GM12878 (cell line): ENCODE measurements around the gene LGI4. TPM values are rescaled to one million over a fixed set of nuclear protein-coding genes. Genes with fewer than 3 reads are reported as not detected.
A peak's percentile ranks its signal among the peaks of the same experiment; 100 is the strongest.

Source experiments
- ATAC-seq: fragments of 200-7000 bp; cut with Tn5 transposase; 3 replicates; pipeline ENCODE4 v1.9.1; 2020; ENCODE audit warnings: mild to moderate bottlenecking, moderate library complexity
- BruUV-seq: library from RNA; stranded (reverse); fragments of 400-500 nt; replicated peaks from 2 replicates; lab custom pipeline; 2021; lab: Mats Ljungman, UMichigan
- CTCF ChIA-PET: fragments of 300-600 bp; sonication (Branson Sonifier 250); formaldehyde crosslinking; extraction: SDS; loops from one replicate; lab custom pipeline; 2021; ENCODE audit warnings: inconsistent platforms; lab: Yijun Ruan, JAX
- POLR2A ChIA-PET: fragments of 350-600 bp; formaldehyde crosslinking; extraction: SDS; loops from one replicate; lab custom pipeline; 2021; ENCODE audit warnings: inconsistent platforms; lab: Charles Lee
- RAD21 ChIA-PET: fragments of 300-600 bp; sonication (Branson Sonifier 250); formaldehyde crosslinking; loops from one replicate; lab custom pipeline; 2023; ENCODE audit warnings: antibody characterized with exemption; ENCODE audit not compliant: unreplicated experiment; lab: Charles Lee
- SMC1A ChIA-PET: fragments of 300-600 bp; sonication (Branson Sonifier 250); formaldehyde crosslinking; loops from one replicate; lab custom pipeline; 2023; ENCODE audit not compliant: unreplicated experiment, uncharacterized antibody; lab: Charles Lee
- DNase-seq: peaks from one replicate; pipeline ENCODE4 v3.0.0-alpha.2; 2011; ENCODE audit warnings: low read depth, low spot score
- FAIRE-seq: peaks from 3 replicates; lab custom pipeline; 2011; peaks lifted over from hg19 to GRCh38; lab: Jason Lieb, UNC
- H2AFZ ChIP-seq: 2 replicates; pipeline ENCODE4 v1.6.0; 2011; ENCODE audit warnings: low read depth, low read length, control low read depth; ENCODE audit not compliant: control insufficient read depth
- H3K27ac ChIP-seq: 2 replicates; pipeline ENCODE4 v1.5.1; 2011; ENCODE audit warnings: control low read depth; ENCODE audit not compliant: control insufficient read depth, insufficient read depth
- H3K27me3 ChIP-seq, 2 experiments: replicated peaks in 1 of 2; 2 replicates each; pipeline versions ENCODE4 v1.6.0 to v1.6.1; 2011; ENCODE audit warnings: low read length in 1 of 2; ENCODE audit not compliant: control insufficient read depth in 2 of 2, insufficient read depth in 2 of 2
- H3K36me3 ChIP-seq, 2 experiments: 2 replicates each; pipeline ENCODE4 v1.5.1; 2011; ENCODE audit warnings: low read length in 1 of 2; ENCODE audit not compliant: control insufficient read depth in 2 of 2, insufficient read depth in 2 of 2
- H3K4me1 ChIP-seq: 2 replicates; pipeline ENCODE4 v1.6.1; 2011; ENCODE audit warnings: mild to moderate bottlenecking, low read length, moderate library complexity, mixed read lengths; ENCODE audit not compliant: control insufficient read depth, insufficient read depth
- H3K4me2 ChIP-seq: 2 replicates; pipeline ENCODE4 v1.6.0; 2011; ENCODE audit warnings: control low read depth; ENCODE audit not compliant: control insufficient read depth, insufficient read depth
- H3K4me3 ChIP-seq: fragments of 200-600 bp; sonication (generic); 2 replicates; pipeline ENCODE4 v1.5.1; 2016
- H3K79me2 ChIP-seq: 2 replicates; pipeline ENCODE4 v1.6.0; 2011; ENCODE audit warnings: low read length; ENCODE audit not compliant: control insufficient read depth, insufficient read depth
- H3K9ac ChIP-seq: 2 replicates; pipeline ENCODE4 v1.8.0; 2011; ENCODE audit warnings: low read length, control low read depth, mixed read lengths; ENCODE audit not compliant: control insufficient read depth, insufficient read depth
- H3K9me3 ChIP-seq: replicated peaks from 3 replicates; pipeline ENCODE4 v1.5.1; 2011; ENCODE audit warnings: mild to moderate bottlenecking, low read length; ENCODE audit not compliant: control insufficient read depth, insufficient read depth
- H4K20me1 ChIP-seq: 2 replicates; pipeline ENCODE4 v1.6.0; 2011; ENCODE audit not compliant: control insufficient read depth, insufficient read depth
- ASH2L ChIP-seq: fragments of 300-600, 200-600 bp; sonication (generic); IDR thresholded peaks from 2 replicates; pipeline ENCODE4 v1.6.1; 2017; ENCODE audit warnings: low read depth, mild to moderate bottlenecking, borderline replicate concordance
- CTCF ChIP-seq, 3 experiments: IDR thresholded peaks in 2 of 3; conservative IDR thresholded peaks in 1 of 3; 2 replicates each; pipeline ENCODE4 v1.5.1; 2011; ENCODE audit warnings: low read depth in 3 of 3, low read length in 3 of 3, mild to moderate bottlenecking in 3 of 3, control low read depth in 2 of 3, moderate library complexity in 2 of 3, inconsistent platforms in 1 of 3, mixed read lengths in 1 of 3; ENCODE audit not compliant: control insufficient read depth in 2 of 3, insufficient read depth in 1 of 3; ENCODE audit errors: extremely low read depth in 1 of 3
- DPF2 ChIP-seq: fragments of 450-650 bp; IDR thresholded peaks from 2 replicates; pipeline ENCODE4 v1.6.1; 2017; ENCODE audit warnings: mild to moderate bottlenecking
- E4F1 ChIP-seq: fragments of 450-650 bp; IDR thresholded peaks from 2 replicates; pipeline ENCODE4 v1.6.1; 2018; ENCODE audit warnings: borderline replicate concordance, mild to moderate bottlenecking; ENCODE audit not compliant: partially characterized antibody
- MEF2A ChIP-seq: IDR thresholded peaks from 2 replicates; pipeline ENCODE4 v1.6.1; 2011; ENCODE audit warnings: low read depth, mild to moderate bottlenecking, low read length, moderate library complexity; ENCODE audit not compliant: insufficient read depth
- MTA2 ChIP-seq: fragments of 450-650 bp; IDR thresholded peaks from 2 replicates; pipeline ENCODE4 v1.6.1; 2016; ENCODE audit warnings: low read depth, mild to moderate bottlenecking, moderate library complexity
- NKRF ChIP-seq: fragments of 450-650 bp; conservative IDR thresholded peaks from 2 replicates; pipeline ENCODE4 v1.6.1; 2017; ENCODE audit warnings: mild to moderate bottlenecking, moderate library complexity
- PKNOX1 ChIP-seq: fragments of 450-650 bp; IDR thresholded peaks from 2 replicates; pipeline ENCODE4 v1.6.1; 2016; ENCODE audit warnings: mild to moderate bottlenecking
- PML ChIP-seq: IDR thresholded peaks from 2 replicates; pipeline ENCODE4 v1.6.1; 2012; ENCODE audit warnings: low read length, inconsistent platforms
- SPI1 ChIP-seq: IDR thresholded peaks from 2 replicates; pipeline ENCODE4 v1.6.1; 2011; ENCODE audit warnings: low read depth, mild to moderate bottlenecking, low read length, moderate library complexity, borderline replicate concordance; ENCODE audit not compliant: insufficient read depth
- TCF12 ChIP-seq: IDR thresholded peaks from 2 replicates; pipeline ENCODE4 v1.6.1; 2011; ENCODE audit warnings: low read depth, mild to moderate bottlenecking, low read length
- YBX1 ChIP-seq: fragments of 450-650 bp; IDR thresholded peaks from 2 replicates; pipeline ENCODE4 v1.6.1; 2016; ENCODE audit warnings: antibody characterized with exemption
- YY1 ChIP-seq: IDR thresholded peaks from 2 replicates; pipeline ENCODE4 v1.6.1; 2011; ENCODE audit warnings: low read depth, mild to moderate bottlenecking, low read length
- ZNF24 ChIP-seq: fragments of 450-650 bp; IDR thresholded peaks from 2 replicates; pipeline ENCODE4 v1.6.1; 2017; ENCODE audit warnings: antibody characterized with exemption, mild to moderate bottlenecking
- ZSCAN29 ChIP-seq: fragments of 450-650 bp; IDR thresholded peaks from 2 replicates; pipeline ENCODE4 v1.6.1; 2017; ENCODE audit warnings: mild to moderate bottlenecking, moderate library complexity
- WGBS: methylation state at CpG from one replicate; pipeline ENCODE4 v1.1.6; 2016; ENCODE audit warnings: low lambda C conversion rate; ENCODE audit not compliant: insufficient replicate concordance, insufficient coverage; ENCODE audit errors: missing lambda C conversion rate; 5-methylcytosine and 5-hydroxymethylcytosine counted together
- in situ Hi-C: fragments of 300-500 bp; cut with MboI; formaldehyde crosslinking; loops from 9 replicates; pipeline ENCODE4 v1.14.3; 2018; ENCODE audit warnings: mixed read lengths
- intact Hi-C: fragments of 100-400 bp; cut with micrococcal nuclease; formaldehyde crosslinking; loops from one replicate; pipeline ENCODE4 v1.14.2; 2022; ENCODE audit not compliant: unreplicated experiment
- polyA plus RNA-seq, 11 experiments: library from polyadenylated mRNA; depleted of rRNA in 4 of 11; unstranded in 6 of 11; stranded (reverse) in 5 of 11; fragments of >200 nt; fragmentation: Nextera tagmentation in 4 of 11; fragmentation: Illumina TruSeq in 1 of 11; extraction: Ambion mirVana in 4 of 11; extraction: Trizol in 1 of 11; gene quantifications; 1 replicate in 1 of 11; 2 replicates in 10 of 11; pipeline versions ENCODE4 v1.2.1 to v1.2.3, GENCODE V29; 2011 to 2016; ENCODE audit warnings: inconsistent platforms in 2 of 11, missing spikeins in 2 of 11, low read depth in 1 of 11
- total RNA-seq, 4 experiments: library from RNA; depleted of rRNA in 3 of 4; stranded (reverse); fragments of >200 nt in 3 of 4; fragmentation: Illumina TruSeq in 1 of 4; extraction: Trizol in 1 of 4; gene quantifications; 2 replicates each; pipeline versions ENCODE4 v1.2.1 to v1.2.3, GENCODE V29; 2013 to 2021

The LGI4 gene
- total and polyA plus RNA-seq, 10 of the 15 experiments (the other 5 are each of a cell fraction or from before 2014, with no cell fraction given), result 0.11 TPM; not detected in 9

GRCh38 chr19:35135389-35135909 is 590 bp upstream of the LGI4 start (continued):
- TF ChIP-seq TCF12, result no peak
- peak; percentile 78 to 92 (median 84) for TF ChIP-seq CTCF (IDR thresholded peaks at IDR 0.05 in 2 of 3, conservative IDR thresholded peaks at IDR 0.05 in 1 of 3; ENCODE audit: control insufficient read depth in 2 of 3, extremely low read depth in 1 of 3, insufficient read depth in 1 of 3, low read depth in 3 of 3, low read length in 3 of 3)
- peak; percentile 39; the same call in 1 of the 2 replicates for TF ChIP-seq PKNOX1
- peak; percentile 22; the same call in 1 of the 2 replicates for TF ChIP-seq MTA2

GRCh38 chr19:35133826-35134225 is 1.0 kb downstream of the LGI4 start:
- Histone ChIP-seq H3K9me3 (no peaks in the 10 kb centered on the region), H4K20me1 (no peaks in the 10 kb centered on the region), H3K36me3 (no peaks in the 10 kb centered on the region), H3K4me1 (peaks cover 4% of the 10 kb centered on the region; the same call in 1 of the 2 replicates), H3K79me2 (no peaks in the 10 kb centered on the region), H3K27ac (no peak overlapping the region), H3K9ac (no peak overlapping the region), H3K4me3 (no peak overlapping the region), H3K4me2 (no peak overlapping the region), H3K27me3 (no peaks in the 10 kb centered on the region), H2AFZ (no peak overlapping the region)
- CTCF ChIA-PET, result interaction anchor here (0.5 to 5.0 kb wide), 8 partner anchors 17 to 89 kb away, joined by 3 to 75 read pairs (median 13); partner anchors contain the start of gene FXYD3
- SMC1A ChIA-PET, result interaction anchor here (1.0 kb wide), 1 partner anchor 284 kb away, joined by 3 read pairs; no protein-coding TSS in a partner anchor
- BruUV-seq, result no TSS peak
- ATAC-seq, result no peak
- 41% methylated on average over 11 of the region's 11 CpGs for WGBS
- in situ Hi-C loops (no loop called here), intact Hi-C loops (loop anchor here (10.0 kb wide), 1 partner anchor 159 kb away; no protein-coding TSS in a partner anchor)
- RAD21 ChIA-PET, result interaction anchor here (0.7 kb wide), 1 partner anchor 67 kb away, joined by 3 read pairs; no protein-coding TSS in a partner anchor
- POLR2A ChIA-PET, result interaction anchor here (0.5 kb wide), 1 partner anchor 169 kb away, joined by 3 read pairs; no protein-coding TSS in a partner anchor
- DNase-seq, result no peak
- FAIRE-seq, result no peak
- TF ChIP-seq MEF2A, result no peak
- no peak for TF ChIP-seq NKRF
- TF ChIP-seq YBX1, result no peak
- no peak for TF ChIP-seq YY1
- no peak for TF ChIP-seq SPI1
- no peak for TF ChIP-seq ZNF24
- no peak for TF ChIP-seq ASH2L
- TF ChIP-seq PML, result no peak
- no peak for TF ChIP-seq E4F1
- TF ChIP-seq DPF2, result no peak
- TF ChIP-seq ZSCAN29, result no peak
